GM12878 (cell line): ENCODE results near the gene TMEM53. TPM values are rescaled to one million over a fixed set of nuclear protein-coding genes. Genes with fewer than 3 reads are reported as not detected.

Experiments used
- GATAD2B ChIP-seq: fragments of 450-650 bp; conservative IDR thresholded peaks from 2 replicates; pipeline ENCODE4 v1.6.1; 2017; ENCODE audit warnings: low read depth, mild to moderate bottlenecking, moderate library complexity
- HCFC1 ChIP-seq: fragments of 150-350 bp; IDR thresholded peaks from 2 replicates; pipeline ENCODE4 v1.6.1; 2014; ENCODE audit warnings: low read length
- KLF5 ChIP-seq: fragments of 450-650 bp; IDR thresholded peaks from 2 replicates; pipeline ENCODE4 v1.6.1; 2014; ENCODE audit warnings: mild to moderate bottlenecking; ENCODE audit not compliant: partially characterized antibody
- LARP7 ChIP-seq: fragments of 450-650 bp; IDR thresholded peaks from 2 replicates; pipeline ENCODE4 v1.6.1; 2017; ENCODE audit warnings: mild to moderate bottlenecking
- MTA2 ChIP-seq: fragments of 450-650 bp; IDR thresholded peaks from 2 replicates; pipeline ENCODE4 v1.6.1; 2016; ENCODE audit warnings: low read depth, mild to moderate bottlenecking, moderate library complexity
- NBN ChIP-seq: fragments of 450-650 bp; IDR thresholded peaks from 2 replicates; pipeline ENCODE4 v1.6.1; 2016
- NR2F1 ChIP-seq: fragments of 450-650 bp; conservative IDR thresholded peaks from 2 replicates; pipeline ENCODE4 v1.6.1; 2017; ENCODE audit warnings: mild to moderate bottlenecking
- PAX5 ChIP-seq: IDR thresholded peaks from 2 replicates; pipeline ENCODE4 v1.6.1; 2011; ENCODE audit warnings: low read depth, low read length, borderline replicate concordance
- PRDM15 ChIP-seq: fragments of 450-650 bp; formaldehyde crosslinking; IDR thresholded peaks from 2 replicates; pipeline ENCODE4 v1.4.0; 2020; ENCODE audit warnings: mild to moderate bottlenecking, moderate library complexity
- SMARCA5 ChIP-seq: fragments of 450-650 bp; IDR thresholded peaks from 2 replicates; pipeline ENCODE4 v1.6.1; 2017; ENCODE audit warnings: mild to moderate bottlenecking
- ZNF217 ChIP-seq: fragments of 450-650 bp; IDR thresholded peaks from 2 replicates; pipeline ENCODE4 v1.6.1; 2017; ENCODE audit warnings: antibody characterized with exemption, mild to moderate bottlenecking
- ZNF384 ChIP-seq: IDR thresholded peaks from 2 replicates; pipeline ENCODE4 v1.6.1; 2012; ENCODE audit warnings: low read depth, mild to moderate bottlenecking, low read length, improper control_type of control experiment, borderline replicate concordance
- polyA plus RNA-seq, 11 experiments: library from polyadenylated mRNA; depleted of rRNA in 4 of 11; unstranded in 6 of 11; stranded (reverse) in 5 of 11; fragments of >200 nt; fragmentation: Nextera tagmentation in 4 of 11; fragmentation: Illumina TruSeq in 1 of 11; extraction: Ambion mirVana in 4 of 11; extraction: Trizol in 1 of 11; gene quantifications; 1 replicate in 1 of 11; 2 replicates in 10 of 11; pipeline versions ENCODE4 v1.2.1 to v1.2.3, GENCODE V29; 2011 to 2016; ENCODE audit warnings: inconsistent platforms in 2 of 11, missing spikeins in 2 of 11, low read depth in 1 of 11
- total RNA-seq, 4 experiments: library from RNA; depleted of rRNA in 3 of 4; stranded (reverse); fragments of >200 nt in 3 of 4; fragmentation: Illumina TruSeq in 1 of 4; extraction: Trizol in 1 of 4; gene quantifications; 2 replicates each; pipeline versions ENCODE4 v1.2.1 to v1.2.3, GENCODE V29; 2013 to 2021
- TF ChIP-seq, protein P1 (sequence below): fragments of 450-650 bp; IDR thresholded peaks from 2 replicates; pipeline ENCODE4 v1.6.1; 2018; ENCODE audit warnings: borderline replicate concordance, mild to moderate bottlenecking; ENCODE audit not compliant: partially characterized antibody
- TF ChIP-seq, protein P2 (sequence below): fragments of 450-650 bp; formaldehyde crosslinking; IDR thresholded peaks from 2 replicates; pipeline ENCODE4 v1.5.0; 2022; ENCODE audit warnings: mild to moderate bottlenecking, missing genetic modification characterization
- TF ChIP-seq, protein P3 (sequence below): fragments of 450-650 bp; IDR thresholded peaks from 2 replicates; pipeline ENCODE4 v1.6.1; 2017; ENCODE audit warnings: antibody characterized with exemption, mild to moderate bottlenecking, moderate library complexity

The TMEM53 gene
- total and polyA plus RNA-seq, 10 of the 15 experiments (the other 5 are each of a cell fraction or from before 2014, with no cell fraction given): 3.1 to 23.9 (median 11.1) TPM

DNA sequence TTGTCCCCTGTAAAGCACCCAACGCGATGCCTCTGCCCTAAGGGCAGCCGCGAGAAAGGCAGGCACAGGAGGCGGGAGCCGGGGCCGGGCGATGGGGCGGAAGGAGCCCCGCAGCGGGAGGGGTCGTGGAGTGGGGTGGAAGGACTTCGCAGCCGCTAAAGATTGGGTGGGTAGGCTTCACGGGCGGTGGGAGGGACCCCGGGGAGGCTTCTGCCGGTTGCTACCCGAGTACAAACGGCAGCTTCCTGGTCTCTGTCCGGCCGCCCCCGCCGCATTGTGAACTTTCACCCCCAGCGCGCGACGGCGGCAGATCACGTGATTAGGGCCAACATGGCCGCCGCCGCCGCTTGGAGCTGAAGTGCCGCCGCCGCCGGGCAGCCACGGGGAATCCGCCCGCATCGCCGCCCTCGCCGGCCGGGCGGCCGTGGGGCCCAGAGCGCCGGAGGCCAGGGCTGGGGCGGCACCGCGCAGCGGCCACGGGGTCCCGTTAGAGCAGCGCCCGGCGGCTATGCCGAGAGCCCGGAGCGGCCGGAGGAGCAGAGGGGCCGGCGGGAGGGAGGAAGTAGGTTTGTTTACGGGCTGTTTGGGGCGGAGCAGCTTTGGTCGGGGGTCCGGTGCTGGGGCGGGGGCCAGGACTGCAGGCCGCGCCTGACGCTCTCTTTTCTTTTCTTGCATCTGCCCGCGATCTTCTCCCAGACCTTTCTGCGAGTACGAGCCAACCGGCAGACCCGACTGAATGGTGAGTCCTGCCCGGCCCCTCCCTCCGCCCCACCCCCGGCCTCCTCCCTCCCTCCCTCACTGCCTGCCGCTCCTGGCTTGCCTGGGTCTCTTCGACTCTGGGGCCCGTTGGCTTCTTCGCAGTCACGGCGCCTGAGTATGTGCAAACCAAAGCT is 42.4 kb downstream of the TMEM53 start (continued):
- TF ChIP-seq, protein P1, sequence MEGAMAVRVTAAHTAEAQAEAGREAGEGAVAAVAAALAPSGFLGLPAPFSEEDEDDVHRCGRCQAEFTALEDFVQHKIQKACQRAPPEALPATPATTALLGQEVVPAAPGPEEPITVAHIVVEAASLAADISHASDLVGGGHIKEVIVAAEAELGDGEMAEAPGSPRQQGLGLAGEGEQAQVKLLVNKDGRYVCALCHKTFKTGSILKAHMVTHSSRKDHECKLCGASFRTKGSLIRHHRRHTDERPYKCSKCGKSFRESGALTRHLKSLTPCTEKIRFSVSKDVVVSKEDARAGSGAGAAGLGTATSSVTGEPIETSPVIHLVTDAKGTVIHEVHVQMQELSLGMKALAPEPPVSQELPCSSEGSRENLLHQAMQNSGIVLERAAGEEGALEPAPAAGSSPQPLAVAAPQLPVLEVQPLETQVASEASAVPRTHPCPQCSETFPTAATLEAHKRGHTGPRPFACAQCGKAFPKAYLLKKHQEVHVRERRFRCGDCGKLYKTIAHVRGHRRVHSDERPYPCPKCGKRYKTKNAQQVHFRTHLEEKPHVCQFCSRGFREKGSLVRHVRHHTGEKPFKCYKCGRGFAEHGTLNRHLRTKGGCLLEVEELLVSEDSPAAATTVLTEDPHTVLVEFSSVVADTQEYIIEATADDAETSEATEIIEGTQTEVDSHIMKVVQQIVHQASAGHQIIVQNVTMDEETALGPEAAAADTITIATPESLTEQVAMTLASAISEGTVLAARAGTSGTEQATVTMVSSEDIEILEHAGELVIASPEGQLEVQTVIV: peak; percentile 77
- TF ChIP-seq NBN (peak; percentile 69; the same call in 1 of the 2 replicates), HCFC1 (peak; percentile 61), ZNF384 (no peak), PRDM15 (CRISPR knock-in tag) (peak; percentile 77; the same call in 1 of the 2 replicates), MTA2 (peak; percentile 66; the same call in 1 of the 2 replicates), GATAD2B (peak; percentile 98), ZNF217 (peak; percentile 79), PAX5 (peak; percentile 11; the same call in 1 of the 2 replicates), LARP7 (peak; percentile 100), NR2F1 (peak; percentile 96), KLF5 (peak; percentile 90), SMARCA5 (peak; percentile 96)
- TF ChIP-seq, protein P2, sequence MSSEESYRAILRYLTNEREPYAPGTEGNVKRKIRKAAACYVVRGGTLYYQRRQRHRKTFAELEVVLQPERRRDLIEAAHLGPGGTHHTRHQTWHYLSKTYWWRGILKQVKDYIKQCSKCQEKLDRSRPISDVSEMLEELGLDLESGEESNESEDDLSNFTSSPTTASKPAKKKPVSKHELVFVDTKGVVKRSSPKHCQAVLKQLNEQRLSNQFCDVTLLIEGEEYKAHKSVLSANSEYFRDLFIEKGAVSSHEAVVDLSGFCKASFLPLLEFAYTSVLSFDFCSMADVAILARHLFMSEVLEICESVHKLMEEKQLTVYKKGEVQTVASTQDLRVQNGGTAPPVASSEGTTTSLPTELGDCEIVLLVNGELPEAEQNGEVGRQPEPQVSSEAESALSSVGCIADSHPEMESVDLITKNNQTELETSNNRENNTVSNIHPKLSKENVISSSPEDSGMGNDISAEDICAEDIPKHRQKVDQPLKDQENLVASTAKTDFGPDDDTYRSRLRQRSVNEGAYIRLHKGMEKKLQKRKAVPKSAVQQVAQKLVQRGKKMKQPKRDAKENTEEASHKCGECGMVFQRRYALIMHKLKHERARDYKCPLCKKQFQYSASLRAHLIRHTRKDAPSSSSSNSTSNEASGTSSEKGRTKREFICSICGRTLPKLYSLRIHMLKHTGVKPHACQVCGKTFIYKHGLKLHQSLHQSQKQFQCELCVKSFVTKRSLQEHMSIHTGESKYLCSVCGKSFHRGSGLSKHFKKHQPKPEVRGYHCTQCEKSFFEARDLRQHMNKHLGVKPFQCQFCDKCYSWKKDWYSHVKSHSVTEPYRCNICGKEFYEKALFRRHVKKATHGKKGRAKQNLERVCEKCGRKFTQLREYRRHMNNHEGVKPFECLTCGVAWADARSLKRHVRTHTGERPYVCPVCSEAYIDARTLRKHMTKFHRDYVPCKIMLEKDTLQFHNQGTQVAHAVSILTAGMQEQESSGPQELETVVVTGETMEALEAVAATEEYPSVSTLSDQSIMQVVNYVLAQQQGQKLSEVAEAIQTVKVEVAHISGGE: peak; percentile 69
- TF ChIP-seq, protein P3, sequence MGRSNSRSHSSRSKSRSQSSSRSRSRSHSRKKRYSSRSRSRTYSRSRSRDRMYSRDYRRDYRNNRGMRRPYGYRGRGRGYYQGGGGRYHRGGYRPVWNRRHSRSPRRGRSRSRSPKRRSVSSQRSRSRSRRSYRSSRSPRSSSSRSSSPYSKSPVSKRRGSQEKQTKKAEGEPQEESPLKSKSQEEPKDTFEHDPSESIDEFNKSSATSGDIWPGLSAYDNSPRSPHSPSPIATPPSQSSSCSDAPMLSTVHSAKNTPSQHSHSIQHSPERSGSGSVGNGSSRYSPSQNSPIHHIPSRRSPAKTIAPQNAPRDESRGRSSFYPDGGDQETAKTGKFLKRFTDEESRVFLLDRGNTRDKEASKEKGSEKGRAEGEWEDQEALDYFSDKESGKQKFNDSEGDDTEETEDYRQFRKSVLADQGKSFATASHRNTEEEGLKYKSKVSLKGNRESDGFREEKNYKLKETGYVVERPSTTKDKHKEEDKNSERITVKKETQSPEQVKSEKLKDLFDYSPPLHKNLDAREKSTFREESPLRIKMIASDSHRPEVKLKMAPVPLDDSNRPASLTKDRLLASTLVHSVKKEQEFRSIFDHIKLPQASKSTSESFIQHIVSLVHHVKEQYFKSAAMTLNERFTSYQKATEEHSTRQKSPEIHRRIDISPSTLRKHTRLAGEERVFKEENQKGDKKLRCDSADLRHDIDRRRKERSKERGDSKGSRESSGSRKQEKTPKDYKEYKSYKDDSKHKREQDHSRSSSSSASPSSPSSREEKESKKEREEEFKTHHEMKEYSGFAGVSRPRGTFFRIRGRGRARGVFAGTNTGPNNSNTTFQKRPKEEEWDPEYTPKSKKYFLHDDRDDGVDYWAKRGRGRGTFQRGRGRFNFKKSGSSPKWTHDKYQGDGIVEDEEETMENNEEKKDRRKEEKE: peak; percentile 69; the same call in 1 of the 2 replicates
- TF ChIP-seq, all 136 proteins: peak for 67
